Mesenteric fat pad (tissue), 1 donor: ENCODE results near the gene LMTK3. TPM values are rescaled to one million over a fixed set of nuclear protein-coding genes. Genes with fewer than 3 reads are reported as not detected.

Experiments used
- DNase-seq: peaks from one replicate; pipeline ENCODE4 v3.0.0-alpha.2; 2020; ENCODE audit warnings: low spot score
- total RNA-seq: library from RNA; stranded (reverse); fragmentation: NEBNext Ultra II Directional; extraction: Animal tissue kit (Norgen Biotek cat#: 25700); gene quantifications from one replicate; pipeline ENCODE4 v1.2.1, GENCODE V29; 2021
- donor health status: DM: yes; HTN: yes; CAD: no.

The LMTK3 gene
- total RNA-seq, 1 donor from 2014 or later, result 0.45 TPM

- no peak for DNase-seq
These were observed 38.3 kb downstream of the LMTK3 start for GRCh38 chr19:48473161-48473966.

- no peak for DNase-seq
These were observed 39.8 kb downstream of the LMTK3 start for GRCh38 chr19:48471836-48472235.

- no peak for DNase-seq
These were observed 40.8 kb downstream of the LMTK3 start for GRCh38 chr19:48470856-48471255.

GRCh38 chr19:48469934-48470680 is 41.5 kb downstream of the LMTK3 start:
- no peak for DNase-seq

GRCh38 chr19:48469289-48469881 is 42.2 kb downstream of the LMTK3 start, which contains the start of gene CYTH2:
Gene CYTH2, plus strand, starts transcription at chr19:48469369. Its CDS starts 139 bp downstream, at chr19:48469508.
- peak; percentile 95 for DNase-seq

- peak; percentile 100 for DNase-seq
These were observed 42.8 kb downstream of the LMTK3 start for GRCh38 chr19:48468772-48469288.

GRCh38 chr19:48466561-48467325 is 44.9 kb downstream of the LMTK3 start:
- DNase-seq, result no peak

- DNase-seq, result no peak
These were observed 46.4 kb downstream of the LMTK3 start for GRCh38 chr19:48465215-48465614.

GRCh38 chr19:48461982-48462655 is 49.5 kb downstream of the LMTK3 start:
- DNase-seq, result no peak

GRCh38 chr19:48461651-48461981 is 50.0 kb downstream of the LMTK3 start:
- DNase-seq, result no peak

- DNase-seq, result no peak
These were observed 53.6 kb downstream of the LMTK3 start for GRCh38 chr19:48458016-48458415.

- DNase-seq, result no peak
These were observed 54.8 kb downstream of the LMTK3 start for GRCh38 chr19:48456864-48457263.

GRCh38 chr19:48455908-48456562 is 55.6 kb downstream of the LMTK3 start:
- DNase-seq, result no peak

- no peak for DNase-seq
These were observed 56.3 kb downstream of the LMTK3 start, which contains the start of gene KCNJ14 for GRCh38 chr19:48455171-48455907. Gene KCNJ14, plus strand, starts transcription at chr19:48455574. Its CDS starts 6,151 bp downstream, at chr19:48461725.

GRCh38 chr19:48454150-48454730 is 57.4 kb downstream of the LMTK3 start:
- DNase-seq, result no peak

- DNase-seq, result no peak
These were observed 59.1 kb downstream of the LMTK3 start for GRCh38 chr19:48452289-48453190.

- no peak for DNase-seq
These were observed 60.0 kb downstream of the LMTK3 start for GRCh38 chr19:48451624-48452023.

- DNase-seq, result no peak
These were observed 60.8 kb downstream of the LMTK3 start for GRCh38 chr19:48450863-48451262.
